CD4-positive, alpha-beta T cell treated with Interleukin-15 for 1 hour (primary cell): Measurements from ENCODE around the gene STXBP5L.
"Not testable (repeated sequence)": the region's sequence is repeated elsewhere in the genome, so short reads cannot be mapped to it uniquely, and the experiment has no call there.

Experiments
- DNase-seq: peaks from one replicate; pipeline ENCODE4 v3.0.0-alpha.2; 2020

The STXBP5L gene

DNA sequence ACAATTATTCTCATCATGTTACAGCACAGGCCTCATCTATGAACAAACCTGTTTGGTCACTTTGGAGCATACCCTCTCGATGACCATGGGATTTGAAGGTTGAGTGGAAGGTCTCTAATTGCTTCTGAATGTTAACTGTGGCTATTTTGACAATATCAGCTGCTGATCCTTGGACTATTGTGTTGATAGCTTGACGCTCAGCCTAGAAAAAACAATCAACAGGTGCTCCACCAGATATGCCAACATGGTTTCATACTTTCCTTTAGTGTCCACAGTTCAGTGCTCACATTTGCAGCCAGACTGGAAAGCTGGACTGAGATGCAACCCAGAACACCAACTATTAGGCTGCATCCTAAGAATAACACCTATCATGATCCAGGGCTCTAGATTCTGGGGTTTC is 528.1 kb downstream of the STXBP5L start:
- DNase-seq: no peak

GRCh38 chr3:121436641-121437040 is 528.6 kb downstream of the STXBP5L start:
- DNase-seq: no peak

DNA sequence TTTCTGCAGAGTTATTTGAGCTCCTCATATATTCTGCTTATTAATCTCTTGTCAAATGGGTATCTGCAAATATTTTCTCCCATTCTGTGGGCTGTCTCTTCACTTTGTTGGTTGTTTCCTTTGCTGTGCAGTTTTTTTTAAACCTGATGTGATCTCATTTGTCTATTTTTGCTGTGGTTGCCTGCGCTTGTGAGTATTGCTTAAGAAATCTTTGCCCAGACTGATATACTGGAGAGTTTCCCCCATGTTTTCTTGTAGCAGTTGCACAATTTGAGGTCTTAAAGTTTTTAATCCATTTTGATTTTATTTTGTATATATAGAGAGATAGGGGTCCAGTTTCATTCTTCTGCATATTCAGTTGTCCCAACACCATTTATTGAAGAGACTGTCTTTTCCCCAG is 535.5 kb downstream of the STXBP5L start:
- no peak for DNase-seq

DNA sequence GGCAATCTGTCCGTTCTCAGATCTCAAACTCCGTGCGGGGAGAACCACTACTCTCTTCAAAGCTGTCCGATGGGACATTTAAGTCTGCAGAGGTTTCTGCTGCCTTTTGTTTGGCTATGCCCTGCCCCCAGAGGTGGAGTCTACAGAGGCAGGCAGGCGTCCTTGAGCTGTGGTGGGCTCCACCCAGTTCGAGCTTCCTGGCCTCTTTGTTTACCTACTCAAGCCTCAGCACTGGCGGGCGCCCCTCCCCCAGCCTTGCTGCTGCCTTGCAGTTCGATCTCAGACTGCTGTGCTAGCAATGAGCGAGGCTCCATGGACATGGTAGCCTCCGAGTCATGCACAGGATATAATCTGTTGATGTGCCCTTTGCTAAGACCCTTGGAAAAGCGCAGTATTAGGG is 543.7 kb downstream of the STXBP5L start:
- not testable (repeated sequence) for DNase-seq

DNA sequence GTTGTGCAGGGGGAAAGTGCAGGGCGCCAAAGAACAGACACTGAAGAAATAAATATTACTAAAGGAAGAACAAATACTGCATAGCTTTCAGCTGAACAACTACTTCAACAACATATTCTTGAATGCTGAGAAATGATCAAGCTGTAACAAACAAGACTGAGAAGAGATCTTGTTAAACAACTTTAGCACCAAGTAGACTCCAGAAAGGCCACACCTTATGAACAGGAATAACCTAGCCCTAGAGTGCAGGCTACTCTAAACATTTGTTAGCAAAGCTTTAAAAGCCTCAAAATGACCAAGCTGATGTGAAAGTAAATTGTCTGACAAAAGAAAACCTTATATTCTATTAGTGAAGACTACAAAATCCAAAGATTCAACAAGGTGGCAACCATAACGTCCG is 554.6 kb downstream of the STXBP5L start:
- DNase-seq: no peak

DNA sequence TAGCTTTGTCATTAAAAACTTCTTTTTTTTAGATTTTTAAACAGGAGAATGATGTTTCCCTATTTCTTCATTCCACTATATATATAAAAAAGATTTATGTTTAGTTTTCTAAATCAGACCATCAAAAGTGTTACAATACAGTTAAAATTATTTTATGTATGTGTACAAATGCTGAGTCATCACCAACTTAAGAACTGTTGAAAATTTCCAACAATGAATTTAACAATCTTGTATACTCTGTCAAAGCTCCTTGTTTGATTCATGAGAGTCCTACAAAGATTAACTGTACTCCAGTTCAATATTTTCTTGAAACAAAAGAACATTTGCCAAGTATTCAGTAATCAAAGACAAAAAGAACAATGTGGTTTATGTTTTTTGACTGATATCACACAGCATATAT is 555.7 kb downstream of the STXBP5L start:
- no peak for DNase-seq

- DNase-seq: no peak
These were observed 559.1 kb downstream of the STXBP5L start for GRCh38 chr3:121467085-121467484.

DNA sequence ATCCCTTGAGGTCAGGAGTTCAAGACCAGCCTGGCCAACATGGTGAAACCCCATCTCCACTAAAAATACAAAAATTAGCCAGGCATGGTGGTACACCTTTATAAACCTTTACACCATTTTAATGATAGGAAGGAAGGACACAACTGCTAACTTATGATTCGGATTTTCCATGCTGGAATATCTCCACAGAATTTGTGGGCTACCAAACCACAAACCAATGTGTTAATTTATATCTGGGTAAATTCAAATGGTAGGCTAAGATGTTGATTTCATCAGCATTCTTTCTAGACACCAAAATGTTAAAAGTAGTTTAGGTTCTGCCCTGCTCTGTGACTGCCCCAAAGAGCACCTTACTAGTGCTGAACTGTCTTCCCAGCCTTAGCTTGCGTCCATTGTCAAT is 565.0 kb downstream of the STXBP5L start:
- DNase-seq: no peak
